ENCODE measurements around the gene LDHB.

The LDHB gene

GRCh38 chr12:21585485-21585884 is 72.2 kb downstream of the LDHB start:
- no peak for DNase-seq (ENCODE audit: extremely low spot score)
- no peak for TF ChIP-seq CTCF (IDR thresholded peaks at IDR 0.05; ENCODE audit: control extremely low read depth, extremely low read depth, low read depth, missing control alignments)
- ChIA-PET POLR2A (no interaction called here), CTCF (no interaction called here)

Data from GM10248 (cell line).